NCI-H1105 (cell line): Measurements from ENCODE around the gene CYP24A1.

Source experiments
- DNase-seq: peaks from one replicate; lab custom pipeline; 2025; lab: John Stamatoyannopoulos, UW

The CYP24A1 gene

DNA sequence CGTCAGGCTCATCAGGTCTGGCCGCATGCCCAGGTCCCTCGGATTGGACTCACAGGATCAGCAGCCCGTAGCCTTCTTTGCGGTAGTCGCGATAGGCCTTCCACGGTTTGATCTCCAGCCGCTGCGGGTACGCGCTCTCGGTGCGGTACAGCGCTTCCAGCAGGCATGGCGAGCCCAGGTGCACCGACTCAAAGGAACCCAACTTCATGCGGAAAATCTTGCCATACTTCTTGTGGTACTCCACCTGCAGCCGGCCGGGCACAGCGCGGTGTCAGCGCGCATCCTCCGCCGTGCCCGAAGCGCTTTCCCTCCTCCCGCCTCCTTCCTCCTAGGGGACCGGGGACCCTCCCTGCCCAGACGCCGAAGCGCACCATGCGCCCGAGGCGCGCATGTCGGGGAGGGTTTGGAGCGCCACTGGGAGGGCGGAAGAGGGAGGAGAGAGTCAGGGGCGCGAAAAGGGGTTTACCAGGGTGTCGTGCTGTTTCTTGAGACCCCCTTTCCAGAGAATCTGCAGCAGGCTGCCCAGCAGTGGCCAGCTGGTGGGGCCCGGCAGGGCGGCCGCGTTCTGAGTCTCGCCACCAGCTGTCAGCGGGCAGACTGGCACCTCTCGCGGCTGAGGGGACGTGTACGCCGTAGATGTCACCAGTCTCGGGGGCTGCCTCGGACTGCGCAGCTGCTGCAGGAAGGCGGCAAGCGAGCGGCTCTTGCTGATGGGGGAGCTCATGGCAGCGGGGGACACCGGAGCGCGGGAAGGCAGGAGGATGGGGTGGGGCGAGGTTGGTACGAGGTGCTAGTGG is 732 bp downstream of the CYP24A1 start:
- DNase-seq, result peak; percentile 54

- DNase-seq, result peak; percentile 74
Measured at GRCh38 chr20:54172532-54172855, 1.3 kb downstream of the CYP24A1 start.

- DNase-seq, result no peak
Measured at GRCh38 chr20:54170963-54171362, 2.8 kb downstream of the CYP24A1 start.

DNA sequence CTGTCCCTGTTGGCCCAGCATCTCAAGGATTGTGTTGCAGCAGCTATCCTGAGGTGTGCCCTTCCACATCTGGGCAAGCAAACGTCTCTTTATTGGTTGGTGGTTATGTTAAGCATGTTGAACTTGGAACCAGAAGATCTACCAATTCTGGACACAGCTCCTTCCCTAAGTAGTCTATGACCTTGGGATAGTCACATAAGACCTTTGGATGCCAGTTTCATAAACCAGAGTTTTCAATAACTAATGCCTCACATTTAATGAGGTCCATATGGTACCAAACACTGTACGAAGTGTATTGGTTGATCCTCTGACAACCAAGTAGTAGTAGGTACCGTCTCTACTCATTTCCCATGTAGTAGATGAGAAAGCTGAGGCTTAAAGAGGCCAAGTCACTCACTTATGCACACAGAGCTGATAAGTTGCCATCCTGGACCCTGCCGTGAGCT is 3.7 kb downstream of the CYP24A1 start:
- DNase-seq, result no peak

GRCh38 chr20:54168961-54169862 is 4.6 kb downstream of the CYP24A1 start:
- DNase-seq, result no peak

DNA sequence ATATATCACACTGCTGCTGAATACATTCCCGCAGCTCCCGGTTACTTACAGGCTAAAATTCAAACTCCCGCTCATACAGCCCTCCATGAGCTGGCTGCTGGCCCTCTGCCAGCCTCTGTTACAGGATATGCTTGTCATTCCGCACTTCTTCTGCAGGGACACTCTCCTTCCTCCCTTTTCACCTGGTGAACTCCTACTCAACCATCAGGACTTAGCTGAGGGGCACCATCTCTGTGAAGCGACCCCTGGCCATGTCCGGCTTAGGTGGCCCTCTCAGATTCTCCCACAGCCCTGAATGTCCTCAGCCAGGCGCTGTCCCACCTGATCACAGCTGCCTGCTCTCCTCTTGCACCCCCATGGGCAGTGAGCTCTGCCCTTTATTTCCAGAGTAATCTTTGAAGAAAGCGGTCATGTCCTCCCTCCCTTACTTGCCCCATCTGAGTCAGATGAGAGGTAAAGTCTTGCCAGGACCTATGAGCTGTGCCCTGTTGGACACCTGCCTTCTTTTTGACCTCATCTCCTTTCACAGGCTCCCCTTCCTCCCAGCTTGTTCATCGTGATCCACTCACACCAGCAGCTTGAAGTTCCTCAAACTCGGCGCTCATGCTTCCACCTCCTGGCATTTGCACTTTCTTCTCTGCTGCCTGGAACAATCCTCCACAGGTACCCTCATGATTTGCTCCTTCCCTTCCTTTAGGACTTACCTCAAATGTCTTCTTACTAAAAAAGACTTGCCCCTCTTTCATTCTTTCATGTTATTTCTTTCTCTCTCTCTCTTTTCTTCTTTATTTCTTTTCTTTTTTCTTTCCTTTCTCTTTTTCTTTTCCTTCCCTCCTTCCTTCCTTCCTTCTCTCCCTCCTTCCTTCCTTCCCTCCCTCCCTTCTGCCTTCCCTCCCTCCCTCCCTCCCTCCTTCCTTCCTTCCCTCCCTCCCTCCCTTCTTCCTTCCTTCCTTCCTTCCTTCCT is 5.6 kb downstream of the CYP24A1 start:
- DNase-seq, result peak; percentile 51

DNA sequence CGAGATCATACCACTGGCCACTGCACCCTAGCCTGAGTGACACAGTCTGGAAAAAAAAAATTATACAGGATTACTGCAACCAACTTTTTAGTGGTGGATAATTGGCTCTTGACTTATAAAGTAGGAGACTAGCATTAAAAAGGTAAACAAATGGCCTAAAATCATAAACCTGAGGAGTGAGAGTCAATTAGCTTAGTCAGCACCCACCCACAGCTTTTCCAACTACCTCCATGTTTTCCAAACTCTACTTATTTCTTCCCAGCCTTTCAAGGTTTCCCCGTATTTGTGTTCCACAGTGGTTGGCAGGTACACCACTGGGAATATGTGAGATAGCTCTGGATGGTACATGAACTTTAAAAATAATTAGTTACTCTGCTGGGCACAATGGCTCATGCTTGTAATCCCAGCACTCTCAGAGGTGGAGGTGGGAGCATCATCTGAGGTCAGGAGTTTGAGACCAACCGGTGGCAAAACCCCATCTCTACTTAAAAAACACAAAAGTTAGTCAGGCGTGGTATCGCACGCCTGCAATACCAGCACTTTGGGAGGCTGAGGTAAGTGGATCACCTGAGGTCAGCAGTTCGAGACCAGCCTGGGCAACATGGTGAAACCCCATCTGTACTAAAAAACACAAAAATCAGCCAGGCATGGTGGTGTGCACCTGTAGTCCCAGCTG is 6.7 kb downstream of the CYP24A1 start:
- DNase-seq, result no peak

DNA sequence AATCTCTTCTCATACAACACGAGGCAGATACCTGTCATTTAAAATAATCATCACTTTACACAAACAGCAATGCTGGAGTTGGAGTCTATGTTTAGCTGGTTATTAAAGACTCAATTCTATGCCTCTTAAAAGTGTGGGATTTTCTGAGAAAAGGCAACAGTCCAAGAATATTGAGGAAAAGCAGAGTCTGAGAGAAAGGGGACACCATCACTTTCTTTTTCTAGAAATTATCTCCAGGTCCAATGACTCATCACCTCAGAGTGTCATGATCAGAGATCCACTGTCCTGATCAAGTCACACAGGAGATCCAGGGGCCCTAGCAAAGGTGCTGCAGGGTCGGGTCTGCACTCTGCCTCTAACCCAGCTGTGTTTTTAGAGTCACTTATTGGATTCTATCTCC is 8.0 kb downstream of the CYP24A1 start:
- no peak for DNase-seq

GRCh38 chr20:54165014-54165413 is 8.8 kb downstream of the CYP24A1 start:
- DNase-seq, result no peak

GRCh38 chr20:54163402-54163801 is 10.4 kb downstream of the CYP24A1 start:
- DNase-seq, result no peak

GRCh38 chr20:54162378-54163009 is 11.3 kb downstream of the CYP24A1 start:
- no peak for DNase-seq

DNA sequence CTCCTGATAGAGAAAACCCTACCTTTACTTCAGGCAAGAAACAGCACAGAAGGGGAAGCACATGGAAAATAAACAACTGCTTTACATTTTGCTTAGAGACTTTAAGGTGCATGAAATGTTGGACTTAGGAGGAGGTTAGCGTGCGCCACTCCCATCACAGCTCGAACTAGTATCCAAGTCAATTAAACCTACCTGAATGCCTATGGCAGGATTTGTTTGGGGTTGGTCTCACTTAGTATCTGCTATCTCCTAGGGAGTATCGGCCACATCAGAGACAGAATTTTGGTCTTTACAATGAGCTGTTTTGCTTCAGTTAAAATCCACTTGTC is 12.0 kb downstream of the CYP24A1 start:
- no peak for DNase-seq

GRCh38 chr20:54161008-54161820 is 12.6 kb downstream of the CYP24A1 start:
- DNase-seq, result no peak

DNA sequence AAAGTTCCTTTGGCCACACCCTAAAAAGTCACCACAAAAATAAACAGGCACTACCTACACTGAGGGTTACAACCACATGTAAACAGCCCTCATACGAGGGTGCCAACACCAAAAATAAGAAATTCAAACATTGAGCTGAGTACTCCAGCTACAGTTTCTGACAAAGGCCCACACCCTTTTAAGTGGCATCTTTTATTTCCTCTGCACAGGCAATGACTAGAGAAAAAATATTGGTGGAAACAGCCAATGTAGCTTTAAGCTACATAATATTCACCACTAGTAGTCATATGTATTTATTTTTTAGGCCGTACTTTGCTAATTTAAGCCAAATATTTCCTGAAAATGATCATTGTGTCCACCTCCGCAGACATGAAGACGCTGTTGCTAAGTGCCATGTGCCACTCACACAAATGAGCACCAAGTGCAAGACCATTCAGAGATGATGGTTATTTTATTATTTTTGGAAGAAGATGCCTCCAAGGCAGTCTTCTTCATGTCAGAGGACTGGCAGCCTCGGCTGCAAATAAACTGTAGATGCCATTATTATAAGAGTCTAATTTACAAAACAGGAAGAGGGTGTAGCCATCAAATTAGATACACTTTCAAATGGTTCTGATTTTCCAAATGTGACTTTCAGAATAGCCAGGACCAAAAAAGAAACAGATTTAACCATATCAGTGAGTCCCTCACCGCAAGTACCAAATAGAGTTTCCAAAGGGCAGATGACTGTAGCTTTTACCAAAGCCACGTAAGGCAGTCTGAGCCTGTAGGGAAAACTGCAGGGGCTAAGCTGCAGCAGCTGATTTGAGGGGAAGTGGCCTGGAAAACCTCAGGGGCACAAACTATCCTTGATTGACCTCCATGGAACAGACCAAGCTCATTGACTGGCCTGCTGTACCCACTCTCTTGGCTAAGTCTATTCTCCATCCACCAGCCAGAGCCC is 13.4 kb downstream of the CYP24A1 start:
- no peak for DNase-seq

GRCh38 chr20:54158856-54159418 is 14.8 kb downstream of the CYP24A1 start:
- DNase-seq, result no peak

- no peak for DNase-seq
Measured at GRCh38 chr20:54158226-54158625, 15.6 kb downstream of the CYP24A1 start.

DNA sequence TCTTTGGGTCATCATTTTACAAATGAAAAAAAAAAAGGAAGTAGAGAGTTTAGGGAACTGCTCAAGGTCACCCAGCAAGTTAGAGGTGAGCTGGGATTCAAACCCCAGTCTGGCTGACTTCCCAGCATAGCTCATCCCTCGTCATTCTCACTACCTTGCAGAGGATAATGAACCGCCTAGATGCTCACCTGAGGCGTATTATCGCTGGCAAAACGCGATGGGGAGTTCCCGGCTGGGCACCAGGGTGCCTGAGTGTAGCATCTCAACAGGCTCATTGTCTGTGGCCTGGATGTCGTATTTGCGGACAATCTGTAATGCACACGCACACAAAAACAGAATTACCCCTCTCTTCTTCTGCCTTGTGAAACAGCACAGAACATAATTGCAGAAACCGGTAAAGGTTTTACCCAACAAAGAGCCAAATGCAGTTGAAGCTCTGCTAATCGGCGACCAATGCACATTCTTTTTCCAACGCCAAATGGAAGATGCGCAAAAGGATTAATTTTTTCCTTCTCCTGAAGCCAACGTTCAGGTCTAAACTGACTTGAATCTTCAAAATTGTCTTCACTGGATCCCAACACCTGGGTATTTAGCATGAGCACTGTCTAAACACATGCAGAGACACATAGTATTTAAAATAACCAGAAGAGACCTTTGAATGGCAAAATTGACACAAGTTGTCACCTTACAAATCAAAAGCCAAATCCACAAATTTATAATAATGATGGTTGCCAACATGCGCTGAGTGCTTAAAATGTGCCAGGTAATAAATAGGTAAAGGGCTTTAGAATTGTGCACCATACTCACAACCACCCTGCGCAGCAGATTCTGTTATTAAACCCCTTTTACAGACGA is 16.6 kb downstream of the CYP24A1 start:
- no peak for DNase-seq

GRCh38 chr20:54156522-54156921 is 17.3 kb downstream of the CYP24A1 start:
- DNase-seq, result no peak
